GM21367 (cell line): ENCODE data around the gene IL17RE.
"Not testable (repeated sequence)": the region's sequence is repeated elsewhere in the genome, so short reads cannot be mapped to it uniquely, and the experiment has no call there.

Experiments
- ATAC-seq: cut with Tn5 transposase; IDR thresholded peaks from one replicate; pipeline ENCODE4 v1.9.1; 2021; ENCODE audit not compliant: unreplicated experiment

Gene IL17RE

DNA sequence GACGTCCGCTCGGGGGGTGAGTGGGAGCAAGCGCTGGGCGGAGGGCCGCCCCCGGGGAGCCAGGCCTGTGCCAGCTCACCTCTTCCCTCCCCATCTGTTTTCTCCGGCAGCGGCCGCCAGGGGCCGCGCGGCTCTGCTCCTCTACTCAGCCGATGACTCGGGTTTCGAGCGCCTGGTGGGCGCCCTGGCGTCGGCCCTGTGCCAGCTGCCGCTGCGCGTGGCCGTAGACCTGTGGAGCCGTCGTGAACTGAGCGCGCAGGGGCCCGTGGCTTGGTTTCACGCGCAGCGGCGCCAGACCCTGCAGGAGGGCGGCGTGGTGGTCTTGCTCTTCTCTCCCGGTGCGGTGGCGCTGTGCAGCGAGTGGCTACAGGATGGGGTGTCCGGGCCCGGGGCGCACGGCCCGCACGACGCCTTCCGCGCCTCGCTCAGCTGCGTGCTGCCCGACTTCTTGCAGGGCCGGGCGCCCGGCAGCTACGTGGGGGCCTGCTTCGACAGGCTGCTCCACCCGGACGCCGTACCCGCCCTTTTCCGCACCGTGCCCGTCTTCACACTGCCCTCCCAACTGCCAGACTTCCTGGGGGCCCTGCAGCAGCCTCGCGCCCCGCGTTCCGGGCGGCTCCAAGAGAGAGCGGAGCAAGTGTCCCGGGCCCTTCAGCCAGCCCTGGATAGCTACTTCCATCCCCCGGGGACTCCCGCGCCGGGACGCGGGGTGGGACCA is 30.4 kb downstream of the IL17RE start:
- ATAC-seq: peak; percentile 64

DNA sequence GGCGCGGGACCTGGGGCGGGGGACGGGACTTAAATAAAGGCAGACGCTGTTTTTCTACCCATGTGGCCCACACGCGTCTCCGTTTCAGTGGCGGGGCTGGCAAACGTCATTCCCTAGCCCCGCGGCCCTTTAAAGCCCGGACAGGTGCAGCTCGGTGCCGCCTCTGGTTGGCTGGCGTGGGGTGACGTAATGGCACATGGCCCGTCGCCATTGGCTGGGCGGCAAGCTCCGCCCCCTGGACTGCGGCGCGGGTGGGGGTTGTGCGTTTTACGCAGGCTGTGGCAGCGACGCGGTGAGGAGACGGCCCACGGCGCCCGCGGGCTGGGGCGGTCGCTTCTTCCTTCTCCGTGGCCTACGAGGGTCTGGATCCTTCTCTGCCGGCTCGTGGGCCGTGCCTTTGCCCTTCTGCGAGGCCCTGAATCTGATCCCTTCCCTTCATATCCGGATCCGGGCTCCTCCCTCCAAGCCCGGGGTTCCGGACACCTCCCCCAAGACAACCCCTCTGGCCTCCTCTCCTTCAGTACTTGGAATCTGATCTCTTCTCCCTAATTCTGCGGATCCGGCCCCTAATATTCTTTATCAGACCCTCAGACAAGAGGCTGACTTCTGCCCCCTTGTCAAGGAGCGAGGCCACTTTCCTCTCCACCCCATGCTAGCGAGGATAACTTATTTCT is 31.1 kb downstream of the IL17RE start, which contains the start of gene CRELD1:
CRELD1 (plus strand) TSS at position 274 of the 674 bp plus-strand sequence. CDS start 605 bp downstream, outside the sequence.
- ATAC-seq: peak; percentile 77

DNA sequence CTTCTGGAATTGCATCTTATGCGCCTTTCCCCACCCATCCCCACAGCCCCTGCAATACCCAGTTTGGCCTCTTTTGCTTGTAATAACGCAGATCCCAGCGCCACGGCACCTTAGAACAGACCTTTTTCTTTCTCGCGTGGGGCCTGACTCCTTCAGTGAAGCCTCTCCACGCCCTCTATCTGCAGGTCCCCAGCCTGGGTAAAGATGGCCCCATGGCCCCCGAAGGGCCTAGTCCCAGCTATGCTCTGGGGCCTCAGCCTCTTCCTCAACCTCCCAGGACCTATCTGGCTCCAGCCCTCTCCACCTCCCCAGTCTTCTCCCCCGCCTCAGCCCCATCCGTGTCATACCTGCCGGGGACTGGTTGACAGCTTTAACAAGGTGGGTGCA is 31.6 kb downstream of the IL17RE start:
- no peak for ATAC-seq

DNA sequence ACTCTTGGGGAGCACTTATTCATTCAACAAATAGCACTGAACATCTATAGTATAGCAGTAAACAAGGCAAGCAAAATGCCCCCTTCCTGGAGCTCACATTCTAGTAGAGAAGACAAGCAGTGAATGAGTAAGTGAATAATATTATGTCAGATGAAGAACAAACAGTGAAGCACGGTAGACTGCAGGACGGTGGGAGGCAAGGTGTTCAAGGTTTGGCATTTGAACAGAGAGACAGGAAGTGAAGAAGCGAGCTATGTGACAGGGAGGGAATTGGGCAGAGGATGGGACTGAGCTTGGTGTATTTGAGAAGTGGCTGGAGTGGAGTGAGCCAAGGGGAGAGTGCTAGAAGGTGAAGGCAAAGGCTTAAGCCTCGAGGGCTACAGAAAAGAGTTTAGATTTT is 32.3 kb downstream of the IL17RE start:
- ATAC-seq: no peak

DNA sequence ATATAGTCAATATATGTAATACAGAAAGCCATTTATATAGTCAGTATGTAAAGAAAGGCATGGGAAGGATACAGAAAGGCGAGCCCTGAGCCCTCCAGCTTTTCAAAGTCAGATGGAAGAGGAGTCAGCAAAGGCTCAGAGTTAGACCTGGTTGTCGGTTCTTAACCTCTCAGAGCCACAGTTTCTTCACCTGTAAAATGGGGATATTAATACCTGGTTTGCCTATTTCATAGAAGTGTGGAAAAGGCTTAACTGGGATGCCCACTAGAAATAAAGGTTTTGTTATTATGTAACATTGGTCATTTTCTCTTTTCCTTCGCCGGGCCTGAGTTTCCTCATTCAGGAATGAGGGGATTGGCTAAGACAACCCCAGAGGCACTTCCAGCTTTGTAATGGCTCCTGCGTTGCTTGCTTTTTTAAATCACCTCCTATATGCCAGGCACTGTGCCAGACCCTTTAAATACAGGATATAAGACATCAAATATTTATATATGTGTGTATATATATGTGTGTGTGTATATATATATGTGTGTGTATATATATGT is 33.4 kb downstream of the IL17RE start:
- ATAC-seq: no peak

DNA sequence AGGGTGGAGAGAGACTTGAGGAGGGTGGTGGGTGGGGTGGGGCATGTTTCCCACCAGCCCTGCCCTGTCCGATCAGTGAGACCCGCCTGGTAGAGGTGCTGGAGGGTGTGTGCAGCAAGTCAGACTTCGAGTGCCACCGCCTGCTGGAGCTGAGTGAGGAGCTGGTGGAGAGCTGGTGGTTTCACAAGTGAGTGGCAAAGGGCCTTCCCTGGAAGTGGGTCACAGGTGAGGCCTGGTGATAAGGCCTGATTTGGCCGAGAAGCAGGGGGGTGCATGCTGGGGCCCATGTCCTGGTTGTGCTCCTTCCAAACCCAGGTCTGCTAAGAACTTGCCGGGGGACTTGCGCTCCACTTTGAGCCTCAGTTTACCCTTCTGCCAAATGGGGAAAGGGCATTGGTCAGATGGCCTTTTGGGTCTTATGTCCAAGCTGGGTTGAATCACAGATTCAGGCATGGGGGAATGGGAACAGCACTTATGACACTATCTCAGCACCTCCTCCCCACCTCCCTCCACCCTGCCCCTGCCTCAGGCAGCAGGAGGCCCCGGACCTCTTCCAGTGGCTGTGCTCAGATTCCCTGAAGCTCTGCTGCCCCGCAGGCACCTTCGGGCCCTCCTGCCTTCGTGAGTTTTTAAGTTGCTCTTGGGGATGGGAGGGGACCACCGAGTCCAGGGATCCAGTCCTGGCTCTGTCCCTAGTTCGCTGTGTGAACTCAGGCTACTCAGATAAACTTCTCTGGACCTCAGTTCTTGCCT is 35.0 kb downstream of the IL17RE start:
- no peak for ATAC-seq

DNA sequence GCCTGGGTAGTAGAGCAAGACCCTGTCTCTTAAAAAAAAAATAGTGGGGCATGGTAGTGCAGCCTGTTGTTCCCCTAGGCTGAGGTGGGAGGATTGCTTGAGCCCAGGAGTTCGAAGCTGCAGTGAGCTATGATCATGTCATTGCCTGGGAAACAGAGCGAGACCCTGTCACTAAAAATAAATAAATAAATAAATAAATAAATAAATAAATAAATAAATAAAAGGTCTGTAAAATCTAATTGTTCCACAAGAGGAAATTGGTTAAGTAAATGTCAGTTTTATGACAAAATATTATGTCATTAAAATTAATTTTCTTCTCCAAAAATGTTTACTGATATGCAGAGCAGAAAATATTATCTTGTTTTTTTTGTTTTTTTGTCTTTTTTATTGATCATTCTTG is 36.3 kb downstream of the IL17RE start:
- ATAC-seq: no peak

DNA sequence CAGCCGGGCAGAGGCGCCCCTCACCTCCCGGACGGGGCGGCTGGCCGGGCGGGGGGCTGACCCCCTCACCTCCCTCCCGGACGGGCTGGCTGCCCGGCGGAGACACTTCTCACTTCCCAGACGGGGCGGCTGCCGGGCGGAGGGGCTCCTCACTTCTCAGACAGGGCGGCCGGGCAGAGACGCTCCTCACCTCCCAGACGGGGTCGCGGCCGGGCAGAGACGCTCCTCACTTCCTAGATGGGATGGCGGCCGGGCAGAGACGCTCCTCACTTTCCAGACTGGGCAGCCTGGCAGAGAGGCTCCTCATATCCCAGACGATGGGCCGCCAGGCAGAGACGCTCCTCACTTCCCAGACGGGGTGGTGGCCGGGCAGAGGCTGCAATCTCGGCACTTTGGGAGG is 37.3 kb downstream of the IL17RE start:
- not testable (repeated sequence) for ATAC-seq

DNA sequence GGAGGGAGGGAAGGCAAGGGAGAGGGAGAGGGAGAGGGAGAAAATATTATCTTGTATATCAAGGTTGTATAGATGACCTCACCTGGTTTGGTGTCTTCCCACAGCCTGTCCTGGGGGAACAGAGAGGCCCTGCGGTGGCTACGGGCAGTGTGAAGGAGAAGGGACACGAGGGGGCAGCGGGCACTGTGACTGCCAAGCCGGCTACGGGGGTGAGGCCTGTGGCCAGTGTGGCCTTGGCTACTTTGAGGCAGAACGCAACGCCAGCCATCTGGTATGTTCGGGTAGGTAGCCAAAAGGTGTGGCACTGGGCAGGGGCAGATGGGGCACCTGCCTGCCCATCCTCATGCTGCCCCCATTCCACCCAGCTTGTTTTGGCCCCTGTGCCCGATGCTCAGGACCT is 38.1 kb downstream of the IL17RE start:
- ATAC-seq: no peak

DNA sequence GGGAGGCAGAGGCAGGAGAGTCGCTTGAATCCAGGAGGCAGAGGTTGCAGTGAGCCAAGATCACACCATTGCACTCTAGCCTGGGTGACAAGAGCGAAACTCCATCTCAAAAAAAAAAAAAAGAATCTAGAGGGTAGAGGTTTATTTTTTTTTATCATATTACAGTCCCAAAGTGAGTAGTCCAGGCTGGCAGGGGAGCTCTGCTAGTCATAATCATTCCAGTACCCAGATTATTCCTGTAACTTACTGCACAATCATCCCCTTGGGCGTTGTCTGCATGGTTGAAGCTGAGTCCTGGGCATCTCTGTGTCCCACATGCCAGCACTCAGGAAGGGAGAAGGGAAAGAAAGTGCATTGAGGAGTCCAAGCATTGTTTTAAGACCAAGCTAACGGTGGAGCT is 39.5 kb downstream of the IL17RE start:
- ATAC-seq: no peak

DNA sequence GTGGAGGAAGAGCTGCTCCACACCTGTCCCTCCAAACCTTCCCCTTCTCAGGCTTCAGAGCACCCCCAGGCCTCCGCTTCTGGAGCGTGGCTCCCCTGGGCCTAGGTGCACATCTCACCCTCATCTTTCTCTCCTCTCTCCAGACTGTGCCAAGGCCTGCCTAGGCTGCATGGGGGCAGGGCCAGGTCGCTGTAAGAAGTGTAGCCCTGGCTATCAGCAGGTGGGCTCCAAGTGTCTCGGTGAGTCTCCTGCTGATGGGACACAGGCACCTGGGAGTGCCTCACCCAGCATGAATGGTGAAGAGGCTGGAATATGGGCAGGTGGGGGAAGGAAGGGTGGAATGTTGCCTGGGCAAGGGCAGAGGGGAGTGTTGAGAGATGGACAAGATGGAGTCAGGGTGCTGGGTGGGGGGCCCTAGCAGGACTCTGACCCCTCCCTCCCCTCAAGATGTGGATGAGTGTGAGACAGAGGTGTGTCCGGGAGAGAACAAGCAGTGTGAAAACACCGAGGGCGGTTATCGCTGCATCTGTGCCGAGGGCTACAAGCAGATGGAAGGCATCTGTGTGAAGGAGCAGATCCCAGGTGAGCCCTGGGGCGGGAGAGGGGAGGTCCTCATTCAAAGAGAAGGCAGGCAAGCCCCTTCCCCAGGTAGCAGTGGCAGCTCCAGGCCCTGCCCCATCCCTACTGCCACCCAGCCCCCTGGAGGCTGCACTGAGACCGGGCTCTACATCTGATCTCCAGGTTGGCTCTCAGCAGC is 40.5 kb downstream of the IL17RE start:
- ATAC-seq: no peak

DNA sequence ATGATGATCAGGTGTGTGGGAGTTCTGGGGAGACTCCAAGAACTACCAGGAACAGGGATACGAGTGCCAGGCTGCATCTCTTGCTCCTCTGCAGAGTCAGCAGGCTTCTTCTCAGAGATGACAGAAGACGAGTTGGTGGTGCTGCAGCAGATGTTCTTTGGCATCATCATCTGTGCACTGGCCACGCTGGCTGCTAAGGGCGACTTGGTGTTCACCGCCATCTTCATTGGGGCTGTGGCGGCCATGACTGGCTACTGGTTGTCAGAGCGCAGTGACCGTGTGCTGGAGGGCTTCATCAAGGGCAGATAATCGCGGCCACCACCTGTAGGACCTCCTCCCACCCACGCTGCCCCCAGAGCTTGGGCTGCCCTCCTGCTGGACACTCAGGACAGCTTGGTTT is 41.6 kb downstream of the IL17RE start:
- no peak for ATAC-seq

DNA sequence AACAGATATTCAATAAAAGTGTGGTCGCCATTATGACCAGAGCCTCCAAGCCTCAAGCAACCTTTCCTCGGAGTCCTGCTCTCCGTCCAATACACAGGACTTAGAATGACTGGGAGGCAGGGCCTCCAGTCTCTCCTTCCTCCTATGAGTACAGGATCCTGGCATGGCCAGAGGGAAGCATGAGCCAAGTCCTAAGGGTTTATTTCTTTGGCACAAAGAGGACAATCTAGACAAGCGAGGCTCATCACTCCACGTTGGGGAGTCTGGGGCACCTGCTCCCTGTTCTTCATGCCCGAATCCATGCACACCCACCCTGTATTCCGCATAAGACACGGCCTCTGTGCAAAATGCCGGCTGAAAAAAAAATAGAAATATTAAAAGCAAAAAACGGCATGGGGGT is 42.7 kb downstream of the IL17RE start:
- ATAC-seq: no peak

DNA sequence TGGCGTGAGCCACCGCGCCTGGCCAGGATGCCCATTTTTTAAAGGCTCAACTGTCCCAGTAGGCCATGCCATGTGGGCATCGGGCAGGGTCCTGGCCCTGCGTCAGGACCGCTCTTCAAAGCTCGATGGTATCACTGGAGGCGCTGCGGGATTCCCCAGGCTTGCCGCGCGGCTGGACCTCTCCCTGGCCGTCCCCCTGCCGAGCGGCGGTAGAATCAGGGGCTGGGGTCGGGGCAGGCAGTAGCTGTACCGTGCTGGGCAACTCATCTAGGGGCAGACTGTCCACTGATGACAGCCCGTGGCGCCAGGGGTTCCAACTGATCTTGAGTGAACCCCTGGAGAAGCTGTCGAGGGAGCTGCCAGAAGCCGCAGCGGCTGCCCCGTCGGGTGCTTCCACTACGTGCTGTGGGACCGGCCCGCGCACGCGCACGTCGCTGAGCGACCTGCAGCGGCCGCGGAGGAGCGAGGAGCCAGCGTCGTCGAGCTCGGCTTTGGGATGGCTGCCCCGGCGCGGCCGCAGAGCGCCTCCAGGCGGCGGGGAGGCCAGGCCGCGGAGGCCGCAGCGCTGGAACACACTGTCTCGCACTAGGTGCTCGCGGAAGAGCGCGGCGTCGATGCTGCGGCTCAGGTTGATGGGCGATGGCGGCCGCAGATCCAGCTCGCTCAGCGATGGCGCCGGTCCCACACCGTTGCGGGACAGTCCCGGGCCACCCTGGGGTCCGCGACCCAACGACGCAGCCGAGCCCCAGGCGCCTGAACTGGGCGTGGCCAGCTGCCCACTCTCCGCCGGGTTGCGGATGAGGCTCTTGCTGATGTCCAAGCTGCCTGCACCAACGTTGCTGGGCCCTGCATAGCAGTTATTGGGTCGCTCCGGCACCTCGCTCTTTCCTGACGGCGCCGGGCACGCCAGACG is 43.7 kb downstream of the IL17RE start:
- ATAC-seq: no peak

DNA sequence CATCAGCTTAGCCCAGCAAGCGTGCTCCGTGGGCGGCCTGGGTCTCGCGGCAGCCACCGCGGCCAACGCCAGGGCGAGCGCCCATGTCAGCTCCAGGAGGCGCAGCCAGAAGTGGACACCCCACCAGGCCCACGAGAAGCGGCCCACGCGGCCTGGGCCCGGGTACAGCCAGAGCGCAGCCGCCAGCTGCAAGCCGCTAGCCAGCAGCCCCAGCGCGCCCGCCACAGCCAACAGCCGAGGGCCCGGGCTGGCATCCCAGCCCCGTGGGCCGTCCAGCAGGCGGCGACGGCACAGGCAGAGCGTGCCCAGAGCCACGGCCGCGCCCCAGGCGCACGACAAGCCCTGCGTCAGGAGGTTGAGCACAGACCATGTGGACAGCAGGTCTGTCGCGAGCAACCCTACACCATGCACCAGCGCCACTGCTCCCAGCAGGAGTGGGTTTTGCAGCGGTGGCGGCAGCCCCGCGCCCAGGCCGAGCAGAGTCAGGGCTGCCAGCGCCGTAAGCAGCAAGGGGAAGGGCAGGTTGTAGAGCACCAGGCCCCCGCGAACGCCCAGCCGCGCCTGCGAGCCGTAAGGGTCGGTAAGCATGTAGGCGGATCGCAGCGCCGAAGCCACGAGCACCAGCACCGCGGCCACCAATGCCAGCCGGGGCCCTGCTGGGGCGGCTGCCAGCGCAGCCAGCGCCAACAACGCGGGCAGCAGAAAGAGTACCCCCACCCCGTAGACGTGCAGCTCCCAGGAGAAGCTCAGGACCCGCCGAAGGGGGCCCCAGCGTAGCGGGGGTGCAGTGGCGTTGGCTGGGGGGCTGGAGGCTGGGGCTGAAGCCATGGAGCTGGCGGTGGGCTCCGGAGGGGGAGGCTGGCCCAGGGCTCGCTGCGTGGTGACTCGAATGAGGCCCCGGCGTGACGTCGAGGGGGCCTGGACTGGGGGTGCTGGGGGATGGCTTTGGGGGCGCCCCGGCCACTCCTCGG is 44.7 kb downstream of the IL17RE start:
- no peak for ATAC-seq

DNA sequence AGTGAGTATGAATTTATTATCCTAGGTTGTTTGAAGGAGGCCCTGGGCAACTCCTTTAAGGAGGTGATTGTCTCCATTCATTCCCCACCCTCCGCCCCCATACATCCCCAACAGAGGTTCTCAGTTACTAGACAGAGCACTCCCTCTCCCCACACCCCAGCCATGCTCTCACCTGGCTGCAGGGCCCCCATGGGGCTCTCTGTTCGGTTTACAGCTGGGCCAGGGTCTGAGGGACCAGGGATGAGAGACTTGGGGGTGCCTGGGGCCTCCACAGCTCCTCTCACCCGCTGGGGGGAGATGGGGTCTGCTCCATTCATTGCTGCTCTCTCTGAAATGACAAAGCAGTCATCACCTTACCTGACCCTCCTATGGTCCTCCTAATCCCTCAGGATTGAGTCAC is 45.9 kb downstream of the IL17RE start:
- no peak for ATAC-seq

DNA sequence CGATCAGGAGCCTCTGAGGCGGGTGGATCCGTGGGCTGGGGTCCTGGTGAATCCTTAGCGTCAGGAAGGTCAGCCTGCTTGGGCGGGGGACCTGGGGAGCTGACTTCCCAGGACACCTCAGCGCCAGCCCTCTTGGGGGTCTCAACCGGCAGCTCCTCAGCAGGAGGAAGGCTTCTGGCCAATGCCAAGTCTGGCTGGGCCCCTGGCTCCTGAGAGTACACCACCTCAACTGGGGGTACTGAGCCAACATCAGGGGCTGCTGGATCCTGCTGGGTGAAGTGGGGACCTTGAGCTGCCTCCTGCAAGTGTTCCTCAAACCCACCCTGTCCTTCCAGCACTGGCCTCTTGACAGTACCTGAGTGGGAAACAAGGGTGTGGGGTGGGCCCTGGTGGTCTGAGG is 46.5 kb downstream of the IL17RE start:
- no peak for ATAC-seq

DNA sequence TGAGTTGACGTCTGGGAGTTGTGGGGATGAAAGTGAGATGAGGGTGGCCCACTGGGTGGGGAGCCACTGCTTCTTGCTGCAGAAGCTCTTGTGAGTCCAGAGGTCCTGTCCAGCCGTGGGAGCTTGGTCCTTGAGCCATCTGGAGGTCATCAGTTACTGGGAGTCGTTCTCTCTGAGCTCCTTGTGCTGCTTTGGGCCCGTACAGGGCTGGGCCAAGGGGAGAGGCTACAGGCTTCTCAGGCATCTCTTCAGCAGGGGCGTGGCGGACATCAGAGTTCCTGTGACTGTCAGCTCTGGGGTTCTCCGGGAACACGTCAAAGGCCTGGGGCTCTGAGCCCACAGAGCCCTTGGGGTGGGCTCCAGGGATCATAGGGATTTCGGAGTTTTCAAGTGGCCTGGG is 47.0 kb downstream of the IL17RE start:
- ATAC-seq: no peak

DNA sequence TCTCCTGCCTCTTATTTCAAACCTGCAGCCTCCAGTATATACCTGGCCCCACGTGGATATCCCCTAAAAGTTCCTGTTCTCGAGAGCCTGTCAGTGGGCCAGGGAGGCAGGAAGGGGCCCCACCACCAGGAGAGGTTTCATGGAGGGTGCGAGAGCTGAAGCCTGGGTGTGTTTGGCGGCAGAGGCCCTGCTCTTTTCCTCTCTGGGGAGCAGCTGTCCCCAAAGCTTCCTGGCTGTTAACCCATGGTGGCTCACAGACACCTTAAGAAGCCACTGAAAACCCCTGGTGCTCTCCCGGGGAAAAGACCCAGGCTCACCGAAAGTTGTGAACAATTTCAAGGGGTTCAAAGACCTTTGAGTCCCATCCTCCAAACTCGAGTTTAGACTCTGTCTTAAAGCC is 48.5 kb downstream of the IL17RE start:
- ATAC-seq: no peak
